Suprapubic skin (tissue), 4 donors: Measurements from ENCODE around the gene OSBPL3.

Experiments
- EP300 ChIP-seq: sonication (generic); formaldehyde crosslinking; IDR thresholded peaks from one replicate; pipeline ENCODE4 v1.6.1; 2017; ENCODE audit warnings: antibody characterized with exemption
- POLR2A ChIP-seq, 2 donors: fragments of 450-650 bp; IDR thresholded peaks; one replicate each; pipeline ENCODE4 v1.6.1; 2017; ENCODE audit warnings: antibody characterized with exemption in 2 of 2, mild to moderate bottlenecking in 2 of 2, moderate library complexity in 2 of 2
- POLR2AphosphoS5 ChIP-seq, 3 donors: sonication (generic); formaldehyde crosslinking; IDR thresholded peaks; one replicate each; pipeline ENCODE4 v1.6.1; 2017; ENCODE audit warnings: antibody characterized with exemption in 3 of 3
- TF ChIP-seq, protein P1 (sequence below), 2 donors: fragments of 200-600 bp in 1 of 2; fragments of 450-650 bp in 1 of 2; sonication (generic) in 1 of 2; IDR thresholded peaks; one replicate each; pipeline ENCODE4 v1.5.1; 2016 to 2019; ENCODE audit warnings: antibody characterized with exemption in 2 of 2, mild to moderate bottlenecking in 1 of 2, moderate library complexity in 1 of 2

DNA sequence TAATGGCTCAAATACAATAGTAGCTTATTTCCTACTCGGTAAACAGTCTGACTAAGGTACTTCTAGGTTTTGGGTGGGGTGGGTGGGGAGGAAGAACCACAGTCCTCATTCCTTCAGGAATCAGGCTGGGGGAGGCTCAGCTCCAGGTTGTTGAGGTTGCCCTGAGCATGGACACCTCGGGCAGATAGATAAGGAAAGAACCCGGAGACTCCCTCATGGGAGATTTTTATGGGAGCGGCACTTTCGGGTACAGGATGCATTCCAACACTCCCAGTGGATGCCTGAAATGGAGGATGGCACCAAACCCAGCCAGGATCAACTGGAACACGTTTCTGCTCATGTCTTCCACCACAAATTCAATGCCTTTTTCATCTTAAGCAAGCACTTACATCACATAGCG is 217.2 kb downstream of the OSBPL3 start:
- TF ChIP-seq, protein P1, sequence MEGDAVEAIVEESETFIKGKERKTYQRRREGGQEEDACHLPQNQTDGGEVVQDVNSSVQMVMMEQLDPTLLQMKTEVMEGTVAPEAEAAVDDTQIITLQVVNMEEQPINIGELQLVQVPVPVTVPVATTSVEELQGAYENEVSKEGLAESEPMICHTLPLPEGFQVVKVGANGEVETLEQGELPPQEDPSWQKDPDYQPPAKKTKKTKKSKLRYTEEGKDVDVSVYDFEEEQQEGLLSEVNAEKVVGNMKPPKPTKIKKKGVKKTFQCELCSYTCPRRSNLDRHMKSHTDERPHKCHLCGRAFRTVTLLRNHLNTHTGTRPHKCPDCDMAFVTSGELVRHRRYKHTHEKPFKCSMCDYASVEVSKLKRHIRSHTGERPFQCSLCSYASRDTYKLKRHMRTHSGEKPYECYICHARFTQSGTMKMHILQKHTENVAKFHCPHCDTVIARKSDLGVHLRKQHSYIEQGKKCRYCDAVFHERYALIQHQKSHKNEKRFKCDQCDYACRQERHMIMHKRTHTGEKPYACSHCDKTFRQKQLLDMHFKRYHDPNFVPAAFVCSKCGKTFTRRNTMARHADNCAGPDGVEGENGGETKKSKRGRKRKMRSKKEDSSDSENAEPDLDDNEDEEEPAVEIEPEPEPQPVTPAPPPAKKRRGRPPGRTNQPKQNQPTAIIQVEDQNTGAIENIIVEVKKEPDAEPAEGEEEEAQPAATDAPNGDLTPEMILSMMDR (IDR thresholded peaks at IDR 0.05), result no peak
- TF ChIP-seq POLR2A (IDR thresholded peaks at IDR 0.05), result no peak
- TF ChIP-seq POLR2AphosphoS5 (IDR thresholded peaks at IDR 0.05), result no peak
- TF ChIP-seq EP300, result no peak
